IPS-15b (cell line): ENCODE data around the gene IKBKE.

ENCODE experiments used
- H3K27me3 ChIP-seq: one replicate; pipeline ENCODE4 v1.6.1; 2013; ENCODE audit warnings: low read length; ENCODE audit not compliant: control insufficient read depth, insufficient read depth
- H3K36me3 ChIP-seq: one replicate; pipeline ENCODE4 v1.6.1; 2013; ENCODE audit warnings: low read length; ENCODE audit not compliant: control insufficient read depth, insufficient read depth
- H3K4me1 ChIP-seq: one replicate; pipeline ENCODE4 v1.6.1; 2013; ENCODE audit warnings: mild to moderate bottlenecking, low read length; ENCODE audit not compliant: control insufficient read depth, insufficient read depth
- H3K4me3 ChIP-seq: one replicate; pipeline ENCODE4 v1.5.1; 2013; ENCODE audit warnings: low read depth, low read length
- H3K9ac ChIP-seq: one replicate; pipeline ENCODE4 v1.6.1; 2013; ENCODE audit warnings: low read depth, mild to moderate bottlenecking, low read length
- H3K9me3 ChIP-seq: one replicate; pipeline ENCODE4 v1.6.1; 2013; ENCODE audit warnings: mild to moderate bottlenecking, low read length; ENCODE audit not compliant: control insufficient read depth, insufficient read depth

Gene IKBKE

GRCh38 chr1:206491616-206492015, 21.3 kb downstream of the IKBKE start:
- Histone ChIP-seq H3K4me1 (no peaks in the 10 kb centered on the region), H3K4me3 (no peak overlapping the region), H3K27me3 (no peaks in the 10 kb centered on the region), H3K9me3 (no peaks in the 10 kb centered on the region), H3K9ac (no peak overlapping the region), H3K36me3 (peaks cover 15% of the 10 kb centered on the region)

- Histone ChIP-seq H3K4me3 (no peak overlapping the region), H3K4me1 (no peaks in the 10 kb centered on the region), H3K9me3 (no peaks in the 10 kb centered on the region), H3K9ac (no peak overlapping the region), H3K27me3 (no peaks in the 10 kb centered on the region), H3K36me3 (peaks cover 15% of the 10 kb centered on the region)
These were observed 22.3 kb downstream of the IKBKE start for GRCh38 chr1:206492589-206492988.

GRCh38 chr1:206493279-206493678, 23.0 kb downstream of the IKBKE start:
- H3K9me3 ChIP-seq: no peaks in the 10 kb centered on the region
- H3K4me3 ChIP-seq: no peak overlapping the region
- H3K4me1 ChIP-seq: no peaks in the 10 kb centered on the region
- no peaks in the 10 kb centered on the region for H3K27me3 ChIP-seq
- H3K9ac ChIP-seq: no peak overlapping the region
- peaks cover 15% of the 10 kb centered on the region for H3K36me3 ChIP-seq

- Histone ChIP-seq H3K27me3 (no peaks in the 10 kb centered on the region), H3K9ac (peak overlapping the region; percentile 1), H3K9me3 (no peaks in the 10 kb centered on the region), H3K36me3 (peaks cover 15% of the 10 kb centered on the region), H3K4me1 (no peaks in the 10 kb centered on the region), H3K4me3 (no peak overlapping the region)
These were observed 24.8 kb downstream of the IKBKE start for GRCh38 chr1:206495011-206495461.

GRCh38 chr1:206495493-206496046, 25.3 kb downstream of the IKBKE start:
- H3K36me3 ChIP-seq: peaks cover 15% of the 10 kb centered on the region
- no peaks in the 10 kb centered on the region for H3K9me3 ChIP-seq
- no peaks in the 10 kb centered on the region for H3K27me3 ChIP-seq
- H3K4me3 ChIP-seq: no peak overlapping the region
- H3K9ac ChIP-seq: no peak overlapping the region
- no peaks in the 10 kb centered on the region for H3K4me1 ChIP-seq

- Histone ChIP-seq H3K4me1 (no peaks in the 10 kb centered on the region), H3K27me3 (no peaks in the 10 kb centered on the region), H3K4me3 (no peak overlapping the region), H3K9ac (no peak overlapping the region), H3K36me3 (peaks cover 15% of the 10 kb centered on the region), H3K9me3 (no peaks in the 10 kb centered on the region)
These were observed 26.0 kb downstream of the IKBKE start for GRCh38 chr1:206496131-206496793.

GRCh38 chr1:206497363-206497762, 27.1 kb downstream of the IKBKE start:
- Histone ChIP-seq H3K9ac (no peak overlapping the region), H3K36me3 (peaks cover 12% of the 10 kb centered on the region), H3K27me3 (peaks cover 8% of the 10 kb centered on the region), H3K4me1 (no peaks in the 10 kb centered on the region), H3K9me3 (no peaks in the 10 kb centered on the region), H3K4me3 (no peak overlapping the region)

GRCh38 chr1:206497774-206498173, 27.5 kb downstream of the IKBKE start:
- Histone ChIP-seq H3K27me3 (peaks cover 8% of the 10 kb centered on the region), H3K9ac (no peak overlapping the region), H3K4me3 (no peak overlapping the region), H3K9me3 (no peaks in the 10 kb centered on the region), H3K36me3 (peaks cover 9% of the 10 kb centered on the region), H3K4me1 (no peaks in the 10 kb centered on the region)

GRCh38 chr1:206498685-206499084, 28.4 kb downstream of the IKBKE start:
- peaks cover 12% of the 10 kb centered on the region for H3K27me3 ChIP-seq
- no peak overlapping the region for H3K9ac ChIP-seq
- no peaks in the 10 kb centered on the region for H3K4me1 ChIP-seq
- no peak overlapping the region for H3K4me3 ChIP-seq
- H3K36me3 ChIP-seq: peaks cover 4% of the 10 kb centered on the region
- no peaks in the 10 kb centered on the region for H3K9me3 ChIP-seq

- no peaks in the 10 kb centered on the region for H3K36me3 ChIP-seq
- H3K9ac ChIP-seq: no peak overlapping the region
- no peak overlapping the region for H3K4me3 ChIP-seq
- no peaks in the 10 kb centered on the region for H3K9me3 ChIP-seq
- H3K27me3 ChIP-seq: peaks cover 23% of the 10 kb centered on the region
- no peaks in the 10 kb centered on the region for H3K4me1 ChIP-seq
These were observed 29.8 kb downstream of the IKBKE start for GRCh38 chr1:206500046-206500445.

GRCh38 chr1:206501881-206502280, 31.6 kb downstream of the IKBKE start:
- H3K4me1 ChIP-seq: no peaks in the 10 kb centered on the region
- peaks cover 41% of the 10 kb centered on the region for H3K27me3 ChIP-seq
- H3K9ac ChIP-seq: no peak overlapping the region
- no peaks in the 10 kb centered on the region for H3K36me3 ChIP-seq
- no peaks in the 10 kb centered on the region for H3K9me3 ChIP-seq
- no peak overlapping the region for H3K4me3 ChIP-seq

GRCh38 chr1:206502403-206502802, 32.1 kb downstream of the IKBKE start:
- no peaks in the 10 kb centered on the region for H3K36me3 ChIP-seq
- no peak overlapping the region for H3K4me3 ChIP-seq
- peaks cover 44% of the 10 kb centered on the region for H3K27me3 ChIP-seq
- H3K9me3 ChIP-seq: no peaks in the 10 kb centered on the region
- no peak overlapping the region for H3K9ac ChIP-seq
- H3K4me1 ChIP-seq: no peaks in the 10 kb centered on the region
